Spleen (tissue), 11 donors: ENCODE data around the gene DNAJB8. TPM values are rescaled to one million over a fixed set of nuclear protein-coding genes. Genes with fewer than 3 reads are reported as not detected.
A peak's percentile ranks its signal among the peaks of the same experiment; 100 is the strongest.

Source experiments
- DNase-seq: peaks from one replicate; pipeline ENCODE4 v3.0.0-alpha.2; 2020
- H3K27ac ChIP-seq, 8 donors: fragments of 200-600 bp; sonication (generic) in 7 of 8; 1 replicate in 4 of 8; 2 replicates in 4 of 8; pipeline versions ENCODE4 v1.5.0 to v1.8.0; 2016 to 2021; ENCODE audit warnings: inconsistent platforms in 4 of 8, mild to moderate bottlenecking in 4 of 8, moderate library complexity in 1 of 8
- H3K27me3 ChIP-seq, 7 donors: fragments of 200-600 bp; sonication (generic) in 6 of 7; replicated peaks in 1 of 7; 1 replicate in 4 of 7; 2 replicates in 3 of 7; pipeline versions ENCODE4 v1.5.0 to v1.8.0; 2016 to 2021; ENCODE audit warnings: inconsistent platforms in 3 of 7, mild to moderate bottlenecking in 1 of 7
- H3K36me3 ChIP-seq, 6 donors: fragments of 200-600 bp; sonication (generic) in 5 of 6; 1 replicate in 4 of 6; 2 replicates in 2 of 6; pipeline versions ENCODE4 v1.5.0 to v1.8.0; 2016 to 2021; ENCODE audit warnings: inconsistent platforms in 2 of 6
- H3K4me1 ChIP-seq, 6 donors: fragments of 200-600 bp; sonication (generic) in 5 of 6; 1 replicate in 3 of 6; 2 replicates in 3 of 6; pipeline versions ENCODE4 v1.5.0 to v1.8.0; 2016 to 2021; ENCODE audit warnings: inconsistent platforms in 3 of 6
- H3K4me3 ChIP-seq, 8 donors: fragments of 200-600 bp; sonication (generic) in 7 of 8; 1 replicate in 4 of 8; 2 replicates in 4 of 8; pipeline versions ENCODE4 v1.5.0 to v1.8.0; 2016 to 2021; ENCODE audit warnings: inconsistent platforms in 4 of 8, mild to moderate bottlenecking in 4 of 8, moderate library complexity in 2 of 8
- H3K9me3 ChIP-seq, 8 donors: fragments of 200-600 bp; sonication (generic) in 7 of 8; 1 replicate in 4 of 8; 2 replicates in 4 of 8; pipeline versions ENCODE4 v1.5.0 to v1.8.0; 2016 to 2021; ENCODE audit warnings: inconsistent platforms in 4 of 8
- POLR2A ChIP-seq, 3 donors: fragments of 450-650 bp; IDR thresholded peaks; one replicate each; pipeline ENCODE4 v1.5.1; 2017; ENCODE audit warnings: antibody characterized with exemption in 3 of 3, mild to moderate bottlenecking in 1 of 3
- POLR2AphosphoS5 ChIP-seq, 3 donors: sonication (generic); formaldehyde crosslinking; IDR thresholded peaks; one replicate each; pipeline ENCODE4 v1.5.1; 2017; ENCODE audit warnings: antibody characterized with exemption in 3 of 3
- WGBS, 5 donors: extraction: QIAGEN DNeasy Blood & Tissue Kit in 3 of 5; methylation state at CpG; one replicate each; pipeline versions ENCODE4 v1.1.5 to v1.1.7; 2013 to 2018; 5-methylcytosine and 5-hydroxymethylcytosine counted together
- intact Hi-C: fragments of 100-400 bp; cut with DNase I; formaldehyde crosslinking; loops from one replicate; pipeline ENCODE4 v1.15.0; 2023; ENCODE audit warnings: low total_unique reads
- polyA plus RNA-seq, 3 donors: library from polyadenylated mRNA; stranded (reverse); fragments of 200-250 nt; gene quantifications; one replicate each; pipeline ENCODE4 v1.2.1, GENCODE V29; 2013
- total RNA-seq, 7 donors: library from RNA; depleted of rRNA in 3 of 7; stranded (reverse); fragments of >200 nt in 3 of 7; fragmentation: NEBNext Ultra II Directional in 4 of 7; extraction: Animal tissue kit (Norgen Biotek cat#: 25700) in 4 of 7; gene quantifications; one replicate each; pipeline versions ENCODE4 v1.1.0 to v1.2.1, GENCODE V29; 2016 to 2021
- TF ChIP-seq, protein P1 (sequence below), 11 experiments: fragments of 200-600 bp in 7 of 11; fragments of 450-650 bp in 4 of 11; sonication (generic) in 4 of 11; IDR thresholded peaks in 8 of 11; conservative IDR thresholded peaks in 3 of 11; 1 replicate in 7 of 11; 2 replicates in 4 of 11; pipeline versions ENCODE4 v1.4.0 to v1.8.0; 2016 to 2021; ENCODE audit warnings: antibody characterized with exemption in 11 of 11, inconsistent platforms in 4 of 11, mild to moderate bottlenecking in 1 of 11
- donor health status: healthy with polysubstance abuse.
- donor health status: DM: no; HTN: no; CAD: no; lungs with moderate emphysema.
- donor health status: DM: no; HTN: no; CAD: no.
- donor health status: Bipolar disorder and iron deficiency.
- donor health status: healthy.
- donor health status: DM: no; HTN: no; CAD: no.
- donor health status: DM: yes; HTN: yes; CAD: no.

The DNAJB8 gene
- total and polyA plus RNA-seq, 10 donors: not detected

GRCh38 chr3:128438488-128439072 lies 28.1 kb downstream of the DNAJB8 start:
- no peak for TF ChIP-seq POLR2AphosphoS5 (IDR thresholded peaks at IDR 0.05)
- TF ChIP-seq, protein P1, sequence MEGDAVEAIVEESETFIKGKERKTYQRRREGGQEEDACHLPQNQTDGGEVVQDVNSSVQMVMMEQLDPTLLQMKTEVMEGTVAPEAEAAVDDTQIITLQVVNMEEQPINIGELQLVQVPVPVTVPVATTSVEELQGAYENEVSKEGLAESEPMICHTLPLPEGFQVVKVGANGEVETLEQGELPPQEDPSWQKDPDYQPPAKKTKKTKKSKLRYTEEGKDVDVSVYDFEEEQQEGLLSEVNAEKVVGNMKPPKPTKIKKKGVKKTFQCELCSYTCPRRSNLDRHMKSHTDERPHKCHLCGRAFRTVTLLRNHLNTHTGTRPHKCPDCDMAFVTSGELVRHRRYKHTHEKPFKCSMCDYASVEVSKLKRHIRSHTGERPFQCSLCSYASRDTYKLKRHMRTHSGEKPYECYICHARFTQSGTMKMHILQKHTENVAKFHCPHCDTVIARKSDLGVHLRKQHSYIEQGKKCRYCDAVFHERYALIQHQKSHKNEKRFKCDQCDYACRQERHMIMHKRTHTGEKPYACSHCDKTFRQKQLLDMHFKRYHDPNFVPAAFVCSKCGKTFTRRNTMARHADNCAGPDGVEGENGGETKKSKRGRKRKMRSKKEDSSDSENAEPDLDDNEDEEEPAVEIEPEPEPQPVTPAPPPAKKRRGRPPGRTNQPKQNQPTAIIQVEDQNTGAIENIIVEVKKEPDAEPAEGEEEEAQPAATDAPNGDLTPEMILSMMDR (IDR thresholded peaks at IDR 0.05 in 8 of 11, conservative IDR thresholded peaks at IDR 0.05 in 3 of 11): peak in 4 of 11 experiments; percentile 21 to 36 (median 23)
- H3K36me3 ChIP-seq: no peaks in the 10 kb centered on the region
- WGBS, 5 donors: 76 to 84% (median 78%) methylated on average over 5 to 6 of the region's 6 CpGs
- peaks cover 0 to 51% (median 0%) of the 10 kb centered on the region in 7 donors for H3K27me3 ChIP-seq
- H3K4me3 ChIP-seq: no peak overlapping the region
- no peak overlapping the region for H3K27ac ChIP-seq
- intact Hi-C loops: no loop called here
- no peak for DNase-seq
- no peaks in the 10 kb centered on the region for H3K4me1 ChIP-seq
- H3K9me3 ChIP-seq: no peaks in the 10 kb centered on the region

GRCh38 chr3:128436214-128436613 lies 30.5 kb downstream of the DNAJB8 start:
- no peak for DNase-seq
- Histone ChIP-seq H3K27me3 (peaks cover 3 to 67% (median 19%) of the 10 kb centered on the region in 7 donors), H3K9me3 (no peaks in the 10 kb centered on the region), H3K4me3 (no peak overlapping the region), H3K4me1 (peaks cover 0 to 15% (median 11%) of the 10 kb centered on the region in 6 donors), H3K27ac (no peak overlapping the region), H3K36me3 (no peaks in the 10 kb centered on the region)
- WGBS, 5 donors: 78 to 99% (median 90%) methylated on average over 3 of the region's 3 CpGs
- TF ChIP-seq POLR2A (IDR thresholded peaks at IDR 0.05) (no peak), POLR2AphosphoS5 (IDR thresholded peaks at IDR 0.05) (no peak)
- TF ChIP-seq, protein P1 (IDR thresholded peaks at IDR 0.05 in 8 of 11, conservative IDR thresholded peaks at IDR 0.05 in 3 of 11): no peak
- intact Hi-C loops: no loop called here

- H3K27me3 ChIP-seq: peaks cover 3 to 73% (median 19%) of the 10 kb centered on the region in 7 donors
- TF ChIP-seq POLR2AphosphoS5 (IDR thresholded peaks at IDR 0.05) (no peak), POLR2A (IDR thresholded peaks at IDR 0.05) (no peak)
- TF ChIP-seq, protein P1 (IDR thresholded peaks at IDR 0.05 in 8 of 11, conservative IDR thresholded peaks at IDR 0.05 in 3 of 11): no peak
- no peak overlapping the region for H3K27ac ChIP-seq
- no peak overlapping the region for H3K4me3 ChIP-seq
- H3K9me3 ChIP-seq: no peaks in the 10 kb centered on the region
- WGBS, 5 donors: 79 to 93% (median 90%) methylated on average over 3 to 5 of the region's 5 CpGs
- intact Hi-C loops: no loop called here
- no peaks in the 10 kb centered on the region for H3K36me3 ChIP-seq
- DNase-seq: no peak
- H3K4me1 ChIP-seq: peaks cover 0 to 15% (median 11%) of the 10 kb centered on the region in 6 donors
Measured at GRCh38 chr3:128435561-128435960, 31.1 kb downstream of the DNAJB8 start.

DNA sequence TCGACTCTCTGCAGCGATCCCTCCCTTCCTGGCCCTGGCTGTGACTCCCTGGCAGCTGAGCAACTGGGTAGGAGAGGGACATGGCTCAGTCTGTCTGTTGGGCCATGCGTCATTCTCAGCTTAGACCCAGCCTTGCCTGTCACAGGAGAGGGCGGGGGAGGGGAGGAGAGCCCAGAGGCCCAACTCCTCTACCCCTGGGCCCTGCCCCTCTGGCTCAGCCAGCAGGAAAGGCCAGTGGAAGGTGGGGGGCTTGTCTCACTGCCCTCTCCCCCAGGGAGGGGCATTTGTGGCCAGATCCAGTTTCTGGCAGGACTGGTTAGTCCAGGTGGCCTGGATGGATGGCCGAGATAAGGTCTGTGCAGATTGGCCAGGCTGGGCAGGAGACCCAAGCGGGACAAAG lies 31.6 kb downstream of the DNAJB8 start:
- Histone ChIP-seq H3K4me3 (no peak overlapping the region), H3K9me3 (no peaks in the 10 kb centered on the region), H3K4me1 (peaks cover 0 to 15% (median 11%) of the 10 kb centered on the region in 6 donors), H3K36me3 (no peaks in the 10 kb centered on the region), H3K27ac (no peak overlapping the region), H3K27me3 (peaks cover 3 to 78% (median 19%) of the 10 kb centered on the region in 7 donors)
- WGBS, 5 donors: 84 to 93% (median 92%) methylated on average over 5 to 6 of the region's 6 CpGs
- no peak for DNase-seq
- TF ChIP-seq POLR2AphosphoS5 (IDR thresholded peaks at IDR 0.05): no peak
- TF ChIP-seq, protein P1 (IDR thresholded peaks at IDR 0.05 in 8 of 11, conservative IDR thresholded peaks at IDR 0.05 in 3 of 11): no peak
- no peak for TF ChIP-seq POLR2A (IDR thresholded peaks at IDR 0.05)
- intact Hi-C loops: no loop called here
